Astrocyte (in vitro differentiated cells and primary cell): ENCODE results near the gene HSD11B2. TPM values are rescaled to one million over a fixed set of nuclear protein-coding genes. Genes with fewer than 3 reads are reported as not detected.

ENCODE experiments used
- DNase-seq: peaks from one replicate; pipeline ENCODE4 v3.0.0-alpha.2; 2010; ENCODE audit warnings: low read depth
- FAIRE-seq: peaks from 2 replicates; lab custom pipeline; 2011; peaks lifted over from hg19 to GRCh38; lab: Jason Lieb, UNC
- H2AFZ ChIP-seq: 2 replicates; pipeline ENCODE4 v1.6.0; 2012; ENCODE audit warnings: low read depth, low read length, inconsistent platforms
- H3K27ac ChIP-seq: 2 replicates; pipeline ENCODE4 v1.5.1; 2011; ENCODE audit warnings: low read depth, low read length, inconsistent platforms
- H3K27me3 ChIP-seq: 2 replicates; pipeline ENCODE4 v1.6.0; 2011; ENCODE audit warnings: low read length, inconsistent platforms; ENCODE audit not compliant: insufficient read depth
- H3K36me3 ChIP-seq: 2 replicates; pipeline ENCODE4 v1.5.1; 2011; ENCODE audit warnings: low read length, inconsistent platforms; ENCODE audit not compliant: insufficient read depth
- H3K4me1 ChIP-seq: 2 replicates; pipeline ENCODE4 v1.5.1; 2011; ENCODE audit warnings: low read length, inconsistent platforms; ENCODE audit not compliant: insufficient read depth
- H3K4me2 ChIP-seq: 2 replicates; pipeline ENCODE4 v1.6.0; 2012; ENCODE audit warnings: low read length, inconsistent platforms
- H3K4me3 ChIP-seq: 2 replicates; pipeline ENCODE4 v1.5.1; 2011; ENCODE audit warnings: low read depth, mild to moderate bottlenecking, low read length, inconsistent platforms; ENCODE audit not compliant: insufficient read depth
- H3K79me2 ChIP-seq: 2 replicates; pipeline ENCODE4 v1.6.0; 2012; ENCODE audit warnings: mild to moderate bottlenecking, low read length, inconsistent platforms; ENCODE audit not compliant: insufficient read depth
- H3K9ac ChIP-seq: 2 replicates; pipeline ENCODE4 v1.6.0; 2012; ENCODE audit warnings: mild to moderate bottlenecking, low read length, inconsistent platforms
- H3K9me3 ChIP-seq: 2 replicates; pipeline ENCODE4 v1.5.1; 2012; ENCODE audit warnings: low read depth, mild to moderate bottlenecking, low read length, inconsistent platforms; ENCODE audit not compliant: insufficient read depth
- H4K20me1 ChIP-seq: 2 replicates; pipeline ENCODE4 v1.6.0; 2012; ENCODE audit warnings: low read length, inconsistent platforms; ENCODE audit not compliant: insufficient read depth
- H3K27ac Mint-ChIP-seq: one replicate; pipeline ENCODE4 v1.8.0; 2021; ENCODE audit warnings: mild to moderate bottlenecking, mixed read lengths; ENCODE audit not compliant: unreplicated experiment
- H3K27me3 Mint-ChIP-seq: one replicate; pipeline ENCODE4 v1.8.0; 2021; ENCODE audit warnings: low read depth, mixed read lengths; ENCODE audit not compliant: unreplicated experiment
- H3K36me3 Mint-ChIP-seq: one replicate; pipeline ENCODE4 v1.8.0; 2021; ENCODE audit warnings: low read depth, mixed read lengths; ENCODE audit not compliant: unreplicated experiment
- H3K4me1 Mint-ChIP-seq: one replicate; pipeline ENCODE4 v1.8.0; 2021; ENCODE audit warnings: low read depth, mixed read lengths; ENCODE audit not compliant: unreplicated experiment
- H3K4me3 Mint-ChIP-seq: one replicate; pipeline ENCODE4 v1.8.0; 2021; ENCODE audit warnings: mild to moderate bottlenecking, moderate library complexity, mixed read lengths; ENCODE audit not compliant: unreplicated experiment
- H3K9me3 Mint-ChIP-seq: one replicate; pipeline ENCODE4 v1.8.0; 2021; ENCODE audit warnings: mild to moderate bottlenecking, mixed read lengths; ENCODE audit not compliant: unreplicated experiment
- CTCF ChIP-seq: IDR thresholded peaks from 2 replicates; pipeline ENCODE4 v1.5.1; 2011; ENCODE audit warnings: low read depth, mild to moderate bottlenecking, inconsistent platforms, low read length, moderate library complexity; ENCODE audit not compliant: insufficient read depth
- EZH2 ChIP-seq: IDR thresholded peaks from 2 replicates; pipeline ENCODE4 v1.6.1; 2012; ENCODE audit warnings: mild to moderate bottlenecking, low read length, inconsistent platforms; ENCODE audit not compliant: insufficient read depth
- total RNA-seq: library from RNA; stranded (reverse); gene quantifications from 2 replicates; pipeline ENCODE4 v1.2.1, GENCODE V29; 2021

HSD11B2 gene
- total RNA-seq, 1 donor from 2014 or later, result not detected

GRCh38 chr16:67483731-67484525 lies 53.0 kb downstream of the HSD11B2 start:
- H3K4me3 Mint-ChIP-seq, result no peak overlapping the region
- Histone ChIP-seq H3K9ac (no peak overlapping the region), H3K4me2 (no peak overlapping the region), H4K20me1 (peaks cover 17% of the 10 kb centered on the region), H2AFZ (no peak overlapping the region), H3K27me3 (no peaks in the 10 kb centered on the region), H3K27ac (no peak overlapping the region), H3K79me2 (peaks cover 42% of the 10 kb centered on the region), H3K36me3 (no peaks in the 10 kb centered on the region), H3K4me3 (no peak overlapping the region), H3K9me3 (no peaks in the 10 kb centered on the region), H3K4me1 (peaks cover 16% of the 10 kb centered on the region)
- H3K36me3 Mint-ChIP-seq, result no peaks in the 10 kb centered on the region
- FAIRE-seq (no peak), DNase-seq (no peak)
- no peaks in the 10 kb centered on the region for H3K9me3 Mint-ChIP-seq
- H3K27me3 Mint-ChIP-seq, result peaks cover 2% of the 10 kb centered on the region
- peaks cover 14% of the 10 kb centered on the region for H3K4me1 Mint-ChIP-seq
- no peak overlapping the region for H3K27ac Mint-ChIP-seq
- TF ChIP-seq EZH2 (no peak), CTCF (no peak)

DNA sequence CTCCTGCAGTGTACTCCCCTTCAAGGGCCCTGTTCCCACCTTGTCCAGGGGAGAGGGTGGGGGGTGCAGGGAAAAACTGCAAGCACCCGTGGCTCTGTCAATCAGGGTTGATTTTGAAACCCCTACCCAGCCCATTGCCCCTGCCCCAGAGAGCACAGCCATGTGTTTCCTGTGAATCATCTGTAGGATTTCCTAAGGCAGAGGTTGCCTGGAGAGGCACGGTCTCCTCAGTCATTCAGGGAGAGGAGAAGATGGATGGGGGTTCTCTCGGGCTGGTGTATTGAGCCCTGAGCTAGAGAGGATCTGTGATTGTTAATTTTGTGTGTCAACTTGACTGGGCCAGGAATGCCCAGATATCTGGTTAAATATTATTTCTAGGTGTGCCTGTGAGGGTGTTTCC lies 55.9 kb downstream of the HSD11B2 start:
- H3K27me3 ChIP-seq, result no peaks in the 10 kb centered on the region
- Mint-ChIP-seq H3K9me3 (no peaks in the 10 kb centered on the region), H3K27me3 (peaks cover 5% of the 10 kb centered on the region), H3K4me1 (peaks cover 12% of the 10 kb centered on the region), H3K4me3 (no peak overlapping the region), H3K36me3 (no peaks in the 10 kb centered on the region), H3K27ac (no peak overlapping the region)
- H3K9ac ChIP-seq, result no peak overlapping the region
- no peak overlapping the region for H3K4me3 ChIP-seq
- no peaks in the 10 kb centered on the region for H3K36me3 ChIP-seq
- H3K9me3 ChIP-seq, result no peaks in the 10 kb centered on the region
- H3K27ac ChIP-seq, result no peak overlapping the region
- FAIRE-seq, result no peak
- H4K20me1 ChIP-seq, result no peaks in the 10 kb centered on the region
- H3K4me1 ChIP-seq, result peaks cover 6% of the 10 kb centered on the region
- no peak for DNase-seq
- peaks cover 17% of the 10 kb centered on the region for H3K79me2 ChIP-seq
- TF ChIP-seq EZH2 (no peak), CTCF (no peak)
- H3K4me2 ChIP-seq, result no peak overlapping the region
- no peak overlapping the region for H2AFZ ChIP-seq

Other genes with a start within 250 kb of the HSD11B2 start
- gene MATCAP1, start 247.2 kb upstream of the HSD11B2 start, total RNA-seq, result 26.1 TPM in 2 replicates
- 0.45 and 0.62 TPM in 2 replicates for gene EXOC3L1, start 241.0 kb upstream of the HSD11B2 start, total RNA-seq
- gene E2F4, start 239.0 kb upstream of the HSD11B2 start, total RNA-seq, result 44.7 and 51.2 TPM in 2 replicates
- 1.2 and 1.4 TPM in 2 replicates for gene ELMO3, start 232.0 kb upstream of the HSD11B2 start, total RNA-seq
- gene TMEM208, start 204.0 kb upstream of the HSD11B2 start, total RNA-seq, result 47.5 and 51.6 TPM in 2 replicates
- 38.1 and 40.5 TPM in 2 replicates for gene FHOD1, start 183.6 kb upstream of the HSD11B2 start, total RNA-seq
- 2.4 and 2.5 TPM in 2 replicates for gene SLC9A5, start 182.1 kb upstream of the HSD11B2 start, total RNA-seq
- gene PLEKHG4, start 151.6 kb upstream of the HSD11B2 start, total RNA-seq, result 1.8 and 2.4 TPM in 2 replicates
- gene KCTD19, start 104.4 kb upstream of the HSD11B2 start, total RNA-seq, result not detected in 2 replicates
- not detected in 2 replicates for gene LRRC36, start 104.3 kb upstream of the HSD11B2 start, total RNA-seq
- 0.65 and 0.75 TPM in 2 replicates for gene TPPP3, start 37.6 kb upstream of the HSD11B2 start, total RNA-seq
- gene ZDHHC1, start 14.6 kb upstream of the HSD11B2 start, total RNA-seq, result 3.7 and 4.4 TPM in 2 replicates
- 114 TPM in 2 replicates for gene ATP6V0D1, start 50.0 kb downstream of the HSD11B2 start, total RNA-seq
- gene AGRP, start 52.4 kb downstream of the HSD11B2 start, total RNA-seq, result not detected in 2 replicates
- 94.5 and 116 TPM in 2 replicates for gene RIPOR1, start 97.7 kb downstream of the HSD11B2 start, total RNA-seq
- gene CTCF, start 131.4 kb downstream of the HSD11B2 start, total RNA-seq, result 25.5 and 26.8 TPM in 2 replicates
- 2.0 TPM in 2 replicates for gene CARMIL2, start 214.0 kb downstream of the HSD11B2 start, total RNA-seq
- gene ACD, start 229.1 kb downstream of the HSD11B2 start, total RNA-seq, result 11.8 and 13.5 TPM in 2 replicates
- gene PARD6A, start 229.8 kb downstream of the HSD11B2 start, total RNA-seq, result 1.2 and 1.4 TPM in 2 replicates
- 6.0 and 8.5 TPM in 2 replicates for gene ENKD1, start 235.6 kb downstream of the HSD11B2 start, total RNA-seq
- 0.32 and 1.6 TPM in 2 replicates for gene C16orf86, start 235.7 kb downstream of the HSD11B2 start, total RNA-seq